MM.1S (cell line): Measurements from ENCODE around the gene MBTPS1.

Experiments used
- CTCF ChIP-seq: fragments of 300-600 bp; sonication (generic); IDR thresholded peaks from 2 replicates; pipeline ENCODE4 v1.5.1; 2016; ENCODE audit warnings: antibody characterized with exemption, low read length, mixed read lengths
- EZH2phosphoT487 ChIP-seq: fragments of 300-600 bp; sonication (generic); IDR thresholded peaks from 2 replicates; pipeline ENCODE4 v1.6.1; 2018; ENCODE audit warnings: antibody characterized with exemption, low read length

GRCh38 chr16:84159800-84160199 is 43.1 kb upstream of the MBTPS1 start:
- TF ChIP-seq CTCF, result no peak
- no peak for TF ChIP-seq EZH2phosphoT487
